Right atrium auricular region (tissue), 2 donors: ENCODE data around the gene HSF2. TPM values are rescaled to one million over a fixed set of nuclear protein-coding genes. Genes with fewer than 3 reads are reported as not detected.

ENCODE experiments used
- DNase-seq: peaks from one replicate; pipeline ENCODE4 v3.0.0-alpha.2; 2019; ENCODE audit warnings: low spot score
- H3K27ac ChIP-seq, 2 donors: fragments of 200-600 bp; sonication (generic); 1 replicate in 1 of 2; 2 replicates in 1 of 2; pipeline ENCODE4 v1.5.1; 2016 to 2019
- H3K27me3 ChIP-seq, 2 donors: fragments of 200-600 bp; sonication (generic); one replicate each; pipeline versions ENCODE4 v1.5.1 to v1.6.0; 2017 to 2019
- H3K36me3 ChIP-seq: fragments of 200-600 bp; sonication (generic); one replicate; pipeline ENCODE4 v1.5.1; 2016
- H3K4me1 ChIP-seq, 2 donors: fragments of 200-600 bp; sonication (generic); one replicate each; pipeline versions ENCODE4 v1.5.1 to v1.6.0; 2017 to 2019
- H3K4me3 ChIP-seq, 2 donors: fragments of 200-600 bp; sonication (generic); 1 replicate in 1 of 2; 2 replicates in 1 of 2; pipeline ENCODE4 v1.5.1; 2017 to 2019; ENCODE audit warnings: mild to moderate bottlenecking in 1 of 2, moderate library complexity in 1 of 2
- H3K9me3 ChIP-seq, 2 donors: fragments of 200-600 bp; sonication (generic); one replicate each; pipeline ENCODE4 v1.5.1; 2019
- CTCF ChIP-seq, 2 donors: fragments of 200-600 bp; sonication (generic); IDR thresholded peaks; one replicate each; pipeline ENCODE4 v1.5.1; 2019; ENCODE audit warnings: antibody characterized with exemption in 2 of 2
- total RNA-seq, 2 donors: library from RNA; depleted of rRNA; stranded (reverse); fragments of >200 nt; gene quantifications; one replicate each; pipeline ENCODE4 v1.1.0, GENCODE V29; 2016

Gene HSF2
- total RNA-seq, 2 donors from 2014 or later: 37.5 to 65.9 TPM

DNA sequence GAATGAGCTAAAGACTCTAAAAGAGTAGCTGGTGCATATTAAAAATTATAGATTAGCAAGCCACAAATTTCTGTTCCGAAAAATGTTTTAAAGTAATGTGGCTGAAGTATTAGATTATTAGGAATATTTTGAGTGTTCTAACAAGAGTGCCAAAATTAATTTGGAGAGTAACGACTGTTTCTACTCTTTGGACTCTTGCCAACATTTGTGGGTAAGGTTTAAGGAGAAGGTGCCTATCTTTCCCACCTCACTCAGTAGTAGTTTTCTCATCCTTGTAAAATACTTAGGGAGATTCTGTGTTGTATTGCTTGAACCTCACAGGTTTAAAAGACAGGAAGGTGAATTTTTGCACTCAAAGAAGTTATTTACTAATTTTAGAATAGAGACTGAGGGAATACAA, 5.0 kb downstream of the HSF2 start:
- H3K9me3 ChIP-seq: no peaks in the 10 kb centered on the region
- no peaks in the 10 kb centered on the region for H3K27me3 ChIP-seq
- H3K36me3 ChIP-seq: no peaks in the 10 kb centered on the region
- H3K4me3 ChIP-seq: no peak overlapping the region
- H3K4me1 ChIP-seq: peaks cover 0 to 21% of the 10 kb centered on the region in 2 donors
- peak overlapping the region in 1 of 2 donors; percentile 92 for H3K27ac ChIP-seq
- no peak for TF ChIP-seq CTCF (IDR thresholded peaks at IDR 0.05)
- DNase-seq: no peak

DNA sequence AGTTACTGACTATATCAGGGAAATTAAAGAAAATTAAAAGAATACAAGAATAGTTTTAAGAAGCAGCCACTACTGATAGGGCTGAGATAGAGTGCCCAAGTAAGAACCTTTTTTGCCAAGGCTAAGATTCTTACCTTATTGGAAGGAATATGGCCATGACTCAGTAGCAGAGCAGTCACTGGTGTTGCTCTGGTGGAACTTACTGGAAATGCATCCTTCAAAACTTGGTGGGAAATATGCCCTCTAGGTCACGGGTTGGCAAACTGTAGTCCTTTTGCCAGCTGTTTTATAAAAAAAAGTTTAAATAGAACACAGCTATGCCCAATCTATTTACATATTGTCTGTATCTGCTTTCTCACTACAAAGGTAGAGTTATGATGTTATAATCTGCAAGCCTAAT, 6.0 kb downstream of the HSF2 start:
- no peaks in the 10 kb centered on the region for H3K27me3 ChIP-seq
- peaks cover 0 to 21% of the 10 kb centered on the region in 2 donors for H3K4me1 ChIP-seq
- H3K36me3 ChIP-seq: no peaks in the 10 kb centered on the region
- DNase-seq: no peak
- TF ChIP-seq CTCF (IDR thresholded peaks at IDR 0.05): no peak
- H3K4me3 ChIP-seq: no peak overlapping the region
- H3K27ac ChIP-seq: no peak overlapping the region
- no peaks in the 10 kb centered on the region for H3K9me3 ChIP-seq

GRCh38 chr6:122406187-122406586, 6.7 kb downstream of the HSF2 start:
- no peak for DNase-seq
- Histone ChIP-seq H3K36me3 (no peaks in the 10 kb centered on the region), H3K4me1 (peaks cover 0 to 15% of the 10 kb centered on the region in 2 donors), H3K27me3 (no peaks in the 10 kb centered on the region), H3K4me3 (no peak overlapping the region), H3K9me3 (no peaks in the 10 kb centered on the region), H3K27ac (no peak overlapping the region)
- no peak for TF ChIP-seq CTCF (IDR thresholded peaks at IDR 0.05)

- peaks cover 4% of the 10 kb centered on the region for H3K36me3 ChIP-seq
- no peaks in the 10 kb centered on the region for H3K27me3 ChIP-seq
- no peak overlapping the region for H3K27ac ChIP-seq
- H3K9me3 ChIP-seq: no peaks in the 10 kb centered on the region
- no peak for TF ChIP-seq CTCF (IDR thresholded peaks at IDR 0.05)
- no peak for DNase-seq
- no peak overlapping the region for H3K4me3 ChIP-seq
- peaks cover 0 to 15% of the 10 kb centered on the region in 2 donors for H3K4me1 ChIP-seq
These were observed 8.3 kb downstream of the HSF2 start for GRCh38 chr6:122407712-122408111.

GRCh38 chr6:122408240-122408639, 8.8 kb downstream of the HSF2 start:
- TF ChIP-seq CTCF (IDR thresholded peaks at IDR 0.05): no peak
- Histone ChIP-seq H3K36me3 (peaks cover 10% of the 10 kb centered on the region), H3K27ac (no peak overlapping the region), H3K4me1 (peaks cover 0 to 15% of the 10 kb centered on the region in 2 donors), H3K27me3 (no peaks in the 10 kb centered on the region), H3K4me3 (no peak overlapping the region), H3K9me3 (no peaks in the 10 kb centered on the region)
- no peak for DNase-seq

GRCh38 chr6:122408702-122409458, 9.4 kb downstream of the HSF2 start:
- TF ChIP-seq CTCF (IDR thresholded peaks at IDR 0.05): no peak

More at GRCh38 chr6:122408702-122409458, 9.4 kb downstream of the HSF2 start:
- no peaks in the 10 kb centered on the region for H3K27me3 ChIP-seq
- no peak for DNase-seq
- H3K4me1 ChIP-seq: peaks cover 0 to 15% of the 10 kb centered on the region in 2 donors
- H3K36me3 ChIP-seq: peaks cover 14% of the 10 kb centered on the region
- H3K9me3 ChIP-seq: no peaks in the 10 kb centered on the region
- H3K27ac ChIP-seq: no peak overlapping the region
- H3K4me3 ChIP-seq: no peak overlapping the region
